Mesendoderm (in vitro differentiated cells): ENCODE data around the gene SSBP2.
A peak's percentile ranks its signal among the peaks of the same experiment; 100 is the strongest.
"Not testable (repeated sequence)": the region's sequence is repeated elsewhere in the genome, so short reads cannot be mapped to it uniquely, and the experiment has no call there.

Experiments used
- DNase-seq: peaks from one replicate; pipeline ENCODE4 v3.0.0; 2013
- H2AK5ac ChIP-seq: 2 replicates; pipeline ENCODE4 v1.6.1; 2013; ENCODE audit warnings: low read length, inconsistent platforms
- H2BK120ac ChIP-seq: 2 replicates; pipeline ENCODE4 v1.6.1; 2013; ENCODE audit warnings: low read depth, mild to moderate bottlenecking, low read length, moderate library complexity, mixed read lengths
- H2BK15ac ChIP-seq: replicated peaks from 2 replicates; pipeline ENCODE4 v1.6.1; 2013; ENCODE audit warnings: low read depth, mild to moderate bottlenecking, moderate library complexity
- H2BK5ac ChIP-seq: 2 replicates; pipeline ENCODE4 v1.6.1; 2013; ENCODE audit warnings: low read length, inconsistent platforms
- H3K18ac ChIP-seq: 2 replicates; pipeline ENCODE4 v1.6.1; 2013; ENCODE audit warnings: mild to moderate bottlenecking, low read length, mixed read lengths
- H3K23ac ChIP-seq: one replicate; pipeline ENCODE4 v1.6.1; 2013; ENCODE audit warnings: low read length
- H3K27ac ChIP-seq: 2 replicates; pipeline ENCODE4 v1.5.1; 2013; ENCODE audit warnings: low read depth, mild to moderate bottlenecking, inconsistent platforms, low read length, moderate library complexity
- H3K27me3 ChIP-seq: 2 replicates; pipeline ENCODE4 v1.6.1; 2013; ENCODE audit warnings: low read length, control low read depth, mild to moderate bottlenecking, inconsistent platforms; ENCODE audit not compliant: insufficient read depth, poor library complexity
- H3K36me3 ChIP-seq: 2 replicates; pipeline ENCODE4 v1.6.1; 2013; ENCODE audit warnings: low read length, inconsistent platforms; ENCODE audit not compliant: control insufficient read depth, insufficient read depth
- H3K4ac ChIP-seq: one replicate; pipeline ENCODE4 v1.6.1; 2013; ENCODE audit warnings: low read depth, mild to moderate bottlenecking, low read length, moderate library complexity
- H3K4me1 ChIP-seq: 2 replicates; pipeline ENCODE4 v1.6.1; 2013; ENCODE audit warnings: low read depth, low read length, inconsistent platforms; ENCODE audit not compliant: control insufficient read depth
- H3K4me2 ChIP-seq: 2 replicates; pipeline ENCODE4 v1.6.1; 2013; ENCODE audit warnings: low read length
- H3K4me3 ChIP-seq: 2 replicates; pipeline ENCODE4 v1.5.1; 2013; ENCODE audit warnings: mild to moderate bottlenecking, low read length
- H3K56ac ChIP-seq: one replicate; pipeline ENCODE4 v1.6.1; 2013; ENCODE audit warnings: low read length
- H3K79me1 ChIP-seq: 2 replicates; pipeline ENCODE4 v1.6.1; 2013; ENCODE audit warnings: low read length, inconsistent platforms
- H3K79me2 ChIP-seq: 2 replicates; pipeline ENCODE4 v1.6.1; 2013; ENCODE audit warnings: mild to moderate bottlenecking, low read length; ENCODE audit not compliant: control insufficient read depth, insufficient read depth
- H3K9ac ChIP-seq: 2 replicates; pipeline ENCODE4 v1.6.1; 2013; ENCODE audit warnings: low read length, inconsistent platforms
- H4K5ac ChIP-seq: one replicate; pipeline ENCODE4 v1.6.1; 2013; ENCODE audit warnings: low read length
- H4K8ac ChIP-seq: one replicate; pipeline ENCODE4 v1.6.1; 2013; ENCODE audit warnings: low read depth, mild to moderate bottlenecking, control low read depth, low read length, moderate library complexity
- WGBS: extraction: QIAGEN DNeasy Blood & Tissue Kit; methylation state at CpG from one replicate; pipeline ENCODE4 v1.1.7; 2013; ENCODE audit warnings: low lambda C conversion rate, missing lambda C conversion rate; ENCODE audit not compliant: insufficient coverage; ENCODE audit errors: extremely low coverage; 5-methylcytosine and 5-hydroxymethylcytosine counted together

The SSBP2 gene

DNA sequence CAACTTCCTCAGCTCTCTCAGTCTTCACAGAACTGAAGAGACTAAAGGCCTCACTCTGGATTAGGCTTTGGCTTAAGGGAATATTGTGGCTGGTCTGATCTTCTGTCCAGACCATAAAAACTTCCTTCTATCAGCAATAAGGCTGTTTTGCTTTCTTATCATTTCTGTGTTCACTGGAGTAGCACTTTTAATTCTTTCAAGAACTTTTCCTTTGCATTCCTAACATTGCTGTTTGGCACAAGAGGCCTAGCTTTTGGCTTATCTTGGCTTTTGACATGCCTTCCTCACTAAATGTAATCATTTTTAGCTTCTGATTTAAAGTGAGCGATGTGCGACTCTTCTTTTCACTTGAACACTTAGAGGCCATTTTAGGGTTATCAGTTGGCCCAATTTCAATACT, 268.3 kb downstream of the SSBP2 start:
- H3K4me3 ChIP-seq = no peak overlapping the region
- H3K27me3 ChIP-seq = no peaks in the 10 kb centered on the region
- no peaks in the 10 kb centered on the region for H3K4me1 ChIP-seq
- no CpG with 5 or more reads among the region's 2 CpGs for WGBS
- H2AK5ac ChIP-seq = no peak overlapping the region
- no peak overlapping the region for H3K9ac ChIP-seq
- H3K4me2 ChIP-seq = no peak overlapping the region
- no peaks in the 10 kb centered on the region for H3K79me1 ChIP-seq
- no peak overlapping the region for H3K4ac ChIP-seq
- H3K23ac ChIP-seq = no peak overlapping the region
- DNase-seq = no peak
- no peak overlapping the region for H2BK5ac ChIP-seq
- no peak overlapping the region for H4K8ac ChIP-seq
- peak overlapping the region; percentile 21 for H2BK120ac ChIP-seq
- no peak overlapping the region for H3K27ac ChIP-seq
- no peaks in the 10 kb centered on the region for H3K36me3 ChIP-seq
- H4K5ac ChIP-seq = no peak overlapping the region
- H3K18ac ChIP-seq = no peak overlapping the region
- H3K56ac ChIP-seq = no peak overlapping the region
- no peaks in the 10 kb centered on the region for H3K79me2 ChIP-seq
- H2BK15ac ChIP-seq = no peak overlapping the region

DNA sequence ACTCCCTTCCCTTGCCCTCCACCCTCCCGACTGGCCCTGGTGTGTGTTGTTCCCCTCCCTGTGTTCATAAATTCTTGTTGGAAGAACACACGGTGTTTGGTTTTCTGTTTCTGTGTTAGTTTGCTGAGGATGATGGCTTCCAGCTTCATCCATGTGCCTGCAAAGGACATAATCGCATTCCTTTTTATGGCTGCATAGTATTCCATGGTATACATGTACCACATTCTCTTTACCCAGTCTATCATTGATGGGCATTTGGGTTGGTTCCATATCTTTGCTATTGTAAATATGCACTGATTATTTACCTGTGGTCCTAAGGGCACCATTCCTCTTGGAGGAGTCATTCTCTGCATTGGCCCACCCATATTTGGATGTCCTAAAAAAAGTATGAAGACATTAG, 277.5 kb downstream of the SSBP2 start:
- H3K56ac ChIP-seq, H3K23ac ChIP-seq, H2BK5ac ChIP-seq, DNase-seq, H2BK120ac ChIP-seq, H3K79me1 ChIP-seq, H4K5ac ChIP-seq, H3K4ac ChIP-seq, H4K8ac ChIP-seq, H3K9ac ChIP-seq, H2BK15ac ChIP-seq, H2AK5ac ChIP-seq, H3K36me3 ChIP-seq, H3K4me1 ChIP-seq, H3K18ac ChIP-seq, H3K4me2 ChIP-seq, H3K4me3 ChIP-seq, H3K27ac ChIP-seq, H3K27me3 ChIP-seq, H3K79me2 ChIP-seq: not testable (repeated sequence)
- WGBS = no CpG with 5 or more reads among the region's 3 CpGs

DNA sequence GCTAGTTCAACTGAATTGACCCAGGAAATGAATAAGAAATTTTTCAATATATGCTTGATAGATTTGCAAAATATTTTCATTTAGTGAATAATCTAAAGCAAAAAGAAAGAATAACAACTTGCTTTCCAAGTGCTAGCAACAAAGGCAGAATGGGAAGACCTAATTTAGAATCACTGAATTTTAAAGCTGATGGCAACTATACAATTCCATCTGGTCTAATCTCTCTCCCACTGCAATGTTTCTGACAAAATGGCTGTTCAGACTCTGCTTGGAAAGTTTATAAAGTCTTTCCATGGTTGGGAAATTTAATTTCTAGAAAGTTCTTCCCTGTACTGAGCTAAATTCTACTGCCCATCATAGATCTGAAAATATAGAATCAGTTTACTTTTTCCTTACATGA, 281.2 kb downstream of the SSBP2 start:
- Histone ChIP-seq H3K9ac (no peak overlapping the region), H3K36me3 (no peaks in the 10 kb centered on the region), H3K27me3 (no peaks in the 10 kb centered on the region), H3K4me1 (no peaks in the 10 kb centered on the region), H3K23ac (no peak overlapping the region), H2BK120ac (no peak overlapping the region), H3K18ac (no peak overlapping the region), H4K8ac (no peak overlapping the region), H3K56ac (no peak overlapping the region), H3K27ac (no peak overlapping the region), H3K4me3 (no peak overlapping the region), H3K79me1 (no peaks in the 10 kb centered on the region), H2AK5ac (no peak overlapping the region), H2BK5ac (no peak overlapping the region), H3K4ac (no peak overlapping the region), H3K4me2 (no peak overlapping the region), H2BK15ac (no peak overlapping the region), H4K5ac (no peak overlapping the region), H3K79me2 (no peaks in the 10 kb centered on the region)
- no peak for DNase-seq

GRCh38 chr5:81450940-81451339, 300.0 kb downstream of the SSBP2 start:
- DNase-seq = peak; percentile 28
- H3K4ac ChIP-seq = no peak overlapping the region
- H3K4me2 ChIP-seq = no peak overlapping the region
- no peak overlapping the region for H2BK15ac ChIP-seq
- no peak overlapping the region for H3K9ac ChIP-seq
- no peak overlapping the region for H3K56ac ChIP-seq
- no peaks in the 10 kb centered on the region for H3K36me3 ChIP-seq
- H3K27ac ChIP-seq = no peak overlapping the region
- no peaks in the 10 kb centered on the region for H3K27me3 ChIP-seq
- no peak overlapping the region for H2AK5ac ChIP-seq
- no peak overlapping the region for H2BK5ac ChIP-seq
- H3K4me1 ChIP-seq = no peaks in the 10 kb centered on the region
- H4K5ac ChIP-seq = no peak overlapping the region
- no peak overlapping the region for H3K23ac ChIP-seq
- H4K8ac ChIP-seq = no peak overlapping the region
- H3K4me3 ChIP-seq = no peak overlapping the region
- no peaks in the 10 kb centered on the region for H3K79me1 ChIP-seq
- no peak overlapping the region for H3K18ac ChIP-seq
- no peak overlapping the region for H2BK120ac ChIP-seq
- H3K79me2 ChIP-seq = no peaks in the 10 kb centered on the region
- WGBS = no CpG with 5 or more reads among the region's 2 CpGs

- Histone ChIP-seq H3K4me3 (no peak overlapping the region), H2BK120ac (no peak overlapping the region), H4K8ac (no peak overlapping the region), H3K4me1 (no peaks in the 10 kb centered on the region), H3K4me2 (no peak overlapping the region), H3K79me2 (no peaks in the 10 kb centered on the region), H3K18ac (no peak overlapping the region), H3K23ac (no peak overlapping the region), H2BK15ac (no peak overlapping the region), H4K5ac (no peak overlapping the region), H3K4ac (no peak overlapping the region), H2BK5ac (no peak overlapping the region), H3K27ac (no peak overlapping the region), H2AK5ac (no peak overlapping the region), H3K36me3 (no peaks in the 10 kb centered on the region), H3K9ac (no peak overlapping the region), H3K56ac (no peak overlapping the region), H3K27me3 (no peaks in the 10 kb centered on the region), H3K79me1 (no peaks in the 10 kb centered on the region)
- no CpG with 5 or more reads among the region's 6 CpGs for WGBS
- DNase-seq = no peak
These were observed 315.9 kb downstream of the SSBP2 start for GRCh38 chr5:81435023-81435422.

- no peak overlapping the region for H2BK120ac ChIP-seq
- no peak for DNase-seq
- H2AK5ac ChIP-seq = no peak overlapping the region
These were observed 320.9 kb downstream of the SSBP2 start for GRCh38 chr5:81429985-81430384.

More at GRCh38 chr5:81429985-81430384, 320.9 kb downstream of the SSBP2 start:
- no peak overlapping the region for H3K9ac ChIP-seq
- H3K4ac ChIP-seq = no peak overlapping the region
- H3K23ac ChIP-seq = no peak overlapping the region
- no peaks in the 10 kb centered on the region for H3K79me2 ChIP-seq
- no peaks in the 10 kb centered on the region for H3K79me1 ChIP-seq
- no peak overlapping the region for H3K4me2 ChIP-seq
- H4K5ac ChIP-seq = no peak overlapping the region
- H3K18ac ChIP-seq = no peak overlapping the region
- H3K36me3 ChIP-seq = no peaks in the 10 kb centered on the region
- H3K4me1 ChIP-seq = no peaks in the 10 kb centered on the region
- H4K8ac ChIP-seq = no peak overlapping the region
- no peaks in the 10 kb centered on the region for H3K27me3 ChIP-seq
- H2BK5ac ChIP-seq = no peak overlapping the region
- H3K56ac ChIP-seq = no peak overlapping the region
- no peak overlapping the region for H3K4me3 ChIP-seq
- H3K27ac ChIP-seq = no peak overlapping the region
- H2BK15ac ChIP-seq = no peak overlapping the region
